ENCODE results near the gene GLCE.
A peak's percentile ranks its signal among the peaks of the same experiment; 100 is the strongest.

Gene GLCE

GRCh38 chr15:69119001-69119400, 41.4 kb upstream of the GLCE start:
- POLR2A ChIA-PET, result no interaction called here
- CTCF ChIA-PET, result no interaction called here
- TF ChIP-seq CTCF (IDR thresholded peaks at IDR 0.05; ENCODE audit: insufficient read depth, low read length, missing control alignments), result no peak
- DNase-seq (ENCODE audit: low read depth, low spot score), result no peak
- H3K4me3 ChIP-seq (ENCODE audit: low read depth, low read length), result no peak overlapping the region

DNA sequence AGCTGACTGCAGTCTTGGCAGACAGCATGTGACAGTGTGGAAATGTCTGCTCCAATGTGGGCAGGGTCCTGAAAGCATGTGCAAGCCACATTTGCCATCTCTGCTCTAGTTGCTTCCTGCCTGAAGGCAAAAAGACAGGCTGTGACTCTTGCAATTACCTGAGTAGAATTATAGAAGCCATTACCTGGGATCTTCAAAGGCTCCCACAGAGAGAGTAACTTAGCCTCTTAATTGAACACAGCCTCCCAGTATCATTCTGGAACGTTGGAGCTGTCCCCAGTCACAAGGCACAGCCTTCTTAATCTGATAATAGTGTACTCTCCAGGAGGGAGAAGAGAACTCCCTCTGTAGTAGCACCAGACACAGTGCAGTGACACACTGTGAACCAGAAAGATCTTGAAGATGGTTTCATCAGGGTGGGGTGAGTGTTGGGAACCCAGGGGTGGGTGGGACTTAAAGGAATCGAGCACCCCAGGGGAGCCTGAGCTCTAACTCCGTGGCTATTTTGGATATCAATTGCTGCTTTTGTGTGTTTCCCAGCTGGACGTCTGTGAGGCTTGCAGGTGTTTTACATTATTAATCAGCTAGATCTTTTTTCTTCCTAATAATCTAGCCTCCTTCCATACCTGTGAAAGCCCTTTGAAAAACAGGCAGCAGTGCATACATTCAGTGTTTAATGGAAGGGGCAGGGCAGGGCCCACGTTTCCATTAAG, 40.6 kb upstream of the GLCE start:
- DNase-seq (ENCODE audit: low read depth, low spot score), result no peak
- TF ChIP-seq CTCF (IDR thresholded peaks at IDR 0.05; ENCODE audit: insufficient read depth, low read length, missing control alignments), result no peak
- H3K4me3 ChIP-seq (ENCODE audit: low read depth, low read length), result no peak overlapping the region
- CTCF ChIA-PET, result no interaction called here
- POLR2A ChIA-PET, result no interaction called here

GRCh38 chr15:69120732-69121131, 39.7 kb upstream of the GLCE start:
- DNase-seq (ENCODE audit: low read depth, low spot score), result no peak
- POLR2A ChIA-PET, result no interaction called here
- no peak overlapping the region for H3K4me3 ChIP-seq (ENCODE audit: low read depth, low read length)
- CTCF ChIA-PET, result no interaction called here
- no peak for TF ChIP-seq CTCF (IDR thresholded peaks at IDR 0.05; ENCODE audit: insufficient read depth, low read length, missing control alignments)

- POLR2A ChIA-PET, result no interaction called here
- CTCF ChIA-PET, result no interaction called here
- no peak for TF ChIP-seq CTCF (IDR thresholded peaks at IDR 0.05; ENCODE audit: insufficient read depth, low read length, missing control alignments)
- H3K4me3 ChIP-seq (ENCODE audit: low read depth, low read length), result no peak overlapping the region
- DNase-seq (ENCODE audit: low read depth, low spot score), result no peak
Measured at GRCh38 chr15:69121198-69121828, 39.1 kb upstream of the GLCE start.

- no peak for TF ChIP-seq CTCF (IDR thresholded peaks at IDR 0.05; ENCODE audit: insufficient read depth, low read length, missing control alignments)
- ChIA-PET CTCF (no interaction called here), POLR2A (interaction anchor here (1.1 kb wide), 1 partner anchor 8 kb away, joined by 3 read pairs; no protein-coding TSS in a partner anchor)
- H3K4me3 ChIP-seq (ENCODE audit: low read depth, low read length), result no peak overlapping the region
- no peak for DNase-seq (ENCODE audit: low read depth, low spot score)
Measured at GRCh38 chr15:69125236-69125635, 35.2 kb upstream of the GLCE start.

- no peak overlapping the region for H3K4me3 ChIP-seq (ENCODE audit: low read depth, low read length)
- peak; percentile 14 for DNase-seq (ENCODE audit: low read depth, low spot score)
- CTCF ChIA-PET, result no interaction called here
- no peak for TF ChIP-seq CTCF (IDR thresholded peaks at IDR 0.05; ENCODE audit: insufficient read depth, low read length, missing control alignments)
- POLR2A ChIA-PET, result interaction anchor here (1.1 kb wide), 1 partner anchor 9 kb away, joined by 3 read pairs; no protein-coding TSS in a partner anchor
Measured at GRCh38 chr15:69126054-69126469, 34.4 kb upstream of the GLCE start.

Data from AG04449 (cell line).